Adipocyte (in vitro differentiated cells): ENCODE results near the gene IGFBP4.

ENCODE experiments used
- DNase-seq: peaks from one replicate; pipeline ENCODE4 v3.0.0-alpha.2; 2015; ENCODE audit warnings: low read depth
- H3K27me3 ChIP-seq: replicated peaks from 2 replicates; pipeline ENCODE4 v1.7.0; 2013; ENCODE audit warnings: mild to moderate bottlenecking, low read length, moderate library complexity; ENCODE audit not compliant: control insufficient read depth, insufficient read depth
- H3K36me3 ChIP-seq: 2 replicates; pipeline ENCODE4 v1.7.0; 2013; ENCODE audit warnings: low read length, mild to moderate bottlenecking, moderate library complexity; ENCODE audit not compliant: control insufficient read depth, insufficient read depth, severe bottlenecking
- H3K4me1 ChIP-seq: 2 replicates; pipeline ENCODE4 v1.7.0; 2013; ENCODE audit warnings: mild to moderate bottlenecking, low read length, moderate library complexity; ENCODE audit not compliant: control insufficient read depth, insufficient read depth
- H3K4me3 ChIP-seq: 2 replicates; pipeline ENCODE4 v1.7.0; 2013; ENCODE audit warnings: mild to moderate bottlenecking, low read length, moderate library complexity
- H3K9ac ChIP-seq: 2 replicates; pipeline ENCODE4 v1.7.0; 2013; ENCODE audit warnings: mild to moderate bottlenecking, low read length, moderate library complexity
- H3K9me3 ChIP-seq: 2 replicates; pipeline ENCODE4 v1.7.0; 2013; ENCODE audit warnings: mild to moderate bottlenecking, low read length, moderate library complexity; ENCODE audit not compliant: control insufficient read depth

The IGFBP4 gene

GRCh38 chr17:40467281-40467867 lies 24.1 kb downstream of the IGFBP4 start:
- H3K36me3 ChIP-seq = no peaks in the 10 kb centered on the region
- no peaks in the 10 kb centered on the region for H3K9me3 ChIP-seq
- no peak overlapping the region for H3K9ac ChIP-seq
- peaks cover 14% of the 10 kb centered on the region for H3K4me1 ChIP-seq
- no peak for DNase-seq
- H3K4me3 ChIP-seq = no peak overlapping the region
- no peaks in the 10 kb centered on the region for H3K27me3 ChIP-seq

GRCh38 chr17:40468560-40468959 lies 25.3 kb downstream of the IGFBP4 start:
- H3K4me3 ChIP-seq = no peak overlapping the region
- no peak for DNase-seq

GRCh38 chr17:40469805-40470675 lies 26.8 kb downstream of the IGFBP4 start:
- Histone ChIP-seq H3K27me3 (no peaks in the 10 kb centered on the region), H3K36me3 (no peaks in the 10 kb centered on the region), H3K4me1 (peaks cover 6% of the 10 kb centered on the region), H3K9ac (no peak overlapping the region), H3K9me3 (no peaks in the 10 kb centered on the region), H3K4me3 (no peak overlapping the region)
- no peak for DNase-seq

More at GRCh38 chr17:40468560-40468959, 25.3 kb downstream of the IGFBP4 start:
- H3K36me3 ChIP-seq = no peaks in the 10 kb centered on the region
- no peaks in the 10 kb centered on the region for H3K27me3 ChIP-seq
- H3K9me3 ChIP-seq = no peaks in the 10 kb centered on the region
- H3K9ac ChIP-seq = no peak overlapping the region
- peaks cover 6% of the 10 kb centered on the region for H3K4me1 ChIP-seq

GRCh38 chr17:40470932-40471828 lies 27.9 kb downstream of the IGFBP4 start:
- H3K36me3 ChIP-seq = no peaks in the 10 kb centered on the region
- peaks cover 13% of the 10 kb centered on the region for H3K4me1 ChIP-seq
- peak; percentile 71 for DNase-seq
- no peak overlapping the region for H3K4me3 ChIP-seq
- H3K9me3 ChIP-seq = no peaks in the 10 kb centered on the region
- no peaks in the 10 kb centered on the region for H3K27me3 ChIP-seq
- peak overlapping the region; percentile 35 for H3K9ac ChIP-seq

- Histone ChIP-seq H3K4me3 (no peak overlapping the region), H3K36me3 (no peaks in the 10 kb centered on the region), H3K9ac (no peak overlapping the region), H3K27me3 (no peaks in the 10 kb centered on the region), H3K4me1 (peaks cover 13% of the 10 kb centered on the region), H3K9me3 (no peaks in the 10 kb centered on the region)
- DNase-seq = peak; percentile 55
Observed at GRCh38 chr17:40471846-40472732, 28.8 kb downstream of the IGFBP4 start.

- H3K4me1 ChIP-seq = peaks cover 13% of the 10 kb centered on the region
- H3K9ac ChIP-seq = no peak overlapping the region
- H3K9me3 ChIP-seq = no peaks in the 10 kb centered on the region
- peak; percentile 53 for DNase-seq
- H3K36me3 ChIP-seq = no peaks in the 10 kb centered on the region
- H3K27me3 ChIP-seq = no peaks in the 10 kb centered on the region
- H3K4me3 ChIP-seq = no peak overlapping the region
Observed at GRCh38 chr17:40472733-40473452, 29.6 kb downstream of the IGFBP4 start.

GRCh38 chr17:40473573-40474365 lies 30.5 kb downstream of the IGFBP4 start:
- Histone ChIP-seq H3K27me3 (no peaks in the 10 kb centered on the region), H3K4me1 (peaks cover 13% of the 10 kb centered on the region), H3K9me3 (no peaks in the 10 kb centered on the region), H3K36me3 (no peaks in the 10 kb centered on the region), H3K4me3 (no peak overlapping the region), H3K9ac (no peak overlapping the region)
- DNase-seq = peak; percentile 24

- H3K36me3 ChIP-seq = no peaks in the 10 kb centered on the region
- peaks cover 13% of the 10 kb centered on the region for H3K4me1 ChIP-seq
- no peak overlapping the region for H3K4me3 ChIP-seq
- H3K27me3 ChIP-seq = no peaks in the 10 kb centered on the region
- peak; percentile 27 for DNase-seq
- H3K9ac ChIP-seq = no peak overlapping the region
- H3K9me3 ChIP-seq = no peaks in the 10 kb centered on the region
Observed at GRCh38 chr17:40474419-40475002, 31.3 kb downstream of the IGFBP4 start.

GRCh38 chr17:40475234-40475908 lies 32.1 kb downstream of the IGFBP4 start:
- Histone ChIP-seq H3K9ac (peak overlapping the region; percentile 76), H3K27me3 (no peaks in the 10 kb centered on the region), H3K9me3 (no peaks in the 10 kb centered on the region), H3K4me3 (no peak overlapping the region), H3K4me1 (peaks cover 13% of the 10 kb centered on the region), H3K36me3 (no peaks in the 10 kb centered on the region)
- DNase-seq = no peak
